BLaER1 (cell line): ENCODE measurements around the gene COL20A1.
A peak's percentile ranks its signal among the peaks of the same experiment; 100 is the strongest.

ENCODE experiments used
- H3K27ac ChIP-seq: shearing (Covaris generic); formaldehyde crosslinking; 2 replicates; pipeline ENCODE4 v1.8.1; 2022
- H3K27me3 ChIP-seq: shearing (Covaris generic); formaldehyde crosslinking; 2 replicates; pipeline ENCODE4 v1.8.1; 2022
- H3K36me3 ChIP-seq: shearing (Covaris generic); formaldehyde crosslinking; 2 replicates; pipeline ENCODE4 v1.8.1; 2022
- H3K4me1 ChIP-seq: shearing (Covaris generic); formaldehyde crosslinking; 2 replicates; pipeline ENCODE4 v1.8.1; 2022
- H3K4me2 ChIP-seq: shearing (Covaris generic); formaldehyde crosslinking; 2 replicates; pipeline ENCODE4 v1.8.1; 2022
- H3K4me3 ChIP-seq: shearing (Covaris generic); formaldehyde crosslinking; 2 replicates; pipeline ENCODE4 v1.8.1; 2022
- H3K9ac ChIP-seq: shearing (Covaris generic); formaldehyde crosslinking; 2 replicates; pipeline ENCODE4 v1.8.1; 2022
- H3K9me3 ChIP-seq: shearing (Covaris generic); formaldehyde crosslinking; 2 replicates; pipeline ENCODE4 v1.8.1; 2022
- H4K20me1 ChIP-seq: shearing (Covaris generic); formaldehyde crosslinking; 2 replicates; pipeline ENCODE4 v1.8.1; 2022
- Cebpa-rat ChIP-seq: shearing (Covaris generic); IDR thresholded peaks from 2 replicates; pipeline ENCODE4 v1.8.1; 2022

The COL20A1 gene

DNA sequence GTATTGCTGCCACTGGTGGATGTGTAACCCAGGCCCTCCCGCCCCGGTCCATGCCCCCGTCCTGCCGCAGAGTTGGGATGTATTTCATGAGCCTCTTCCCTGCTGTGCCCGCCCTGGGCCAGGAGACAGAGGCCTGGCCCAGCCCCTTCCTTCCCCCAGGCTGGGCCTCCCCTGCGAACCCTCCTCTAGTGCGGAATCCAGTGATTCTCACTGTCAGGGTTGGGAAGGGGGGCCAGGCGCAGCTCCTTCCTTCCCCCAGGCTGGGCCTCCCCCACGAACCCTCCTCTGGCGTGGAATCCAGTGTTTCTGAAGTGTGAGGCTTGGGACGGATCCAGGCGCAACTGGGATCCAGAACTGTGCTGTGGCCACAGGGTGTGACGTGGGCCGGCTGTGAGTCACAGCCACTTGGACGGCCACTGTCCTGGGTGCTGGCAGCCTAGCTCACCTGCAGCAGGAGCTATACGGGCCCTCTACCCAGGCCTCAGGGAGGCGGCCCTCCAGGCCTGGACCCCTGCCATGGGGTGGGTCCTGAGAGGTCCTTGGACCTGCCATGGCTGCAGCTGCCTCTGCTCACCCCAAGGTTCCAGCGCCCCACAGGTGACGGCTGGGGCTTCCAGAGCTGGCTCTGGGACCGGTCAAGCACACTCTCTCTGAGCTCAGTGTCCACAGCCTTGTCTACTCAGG, 28.3 kb downstream of the COL20A1 start:
- Histone ChIP-seq H3K27ac (no peak overlapping the region), H3K36me3 (no peaks in the 10 kb centered on the region), H3K4me2 (no peak overlapping the region), H3K9me3 (no peaks in the 10 kb centered on the region), H4K20me1 (no peaks in the 10 kb centered on the region), H3K4me1 (peaks cover 13% of the 10 kb centered on the region), H3K4me3 (no peak overlapping the region), H3K9ac (no peak overlapping the region), H3K27me3 (no peaks in the 10 kb centered on the region)
- TF ChIP-seq Cebpa-rat: no peak

- Histone ChIP-seq H3K36me3 (no peaks in the 10 kb centered on the region), H3K4me2 (no peak overlapping the region), H3K9ac (no peak overlapping the region), H3K27ac (no peak overlapping the region), H3K9me3 (no peaks in the 10 kb centered on the region), H3K27me3 (no peaks in the 10 kb centered on the region), H3K4me3 (no peak overlapping the region), H3K4me1 (peaks cover 24% of the 10 kb centered on the region), H4K20me1 (no peaks in the 10 kb centered on the region)
- no peak for TF ChIP-seq Cebpa-rat
These were observed 29.4 kb downstream of the COL20A1 start for GRCh38 chr20:63322146-63322932.

DNA sequence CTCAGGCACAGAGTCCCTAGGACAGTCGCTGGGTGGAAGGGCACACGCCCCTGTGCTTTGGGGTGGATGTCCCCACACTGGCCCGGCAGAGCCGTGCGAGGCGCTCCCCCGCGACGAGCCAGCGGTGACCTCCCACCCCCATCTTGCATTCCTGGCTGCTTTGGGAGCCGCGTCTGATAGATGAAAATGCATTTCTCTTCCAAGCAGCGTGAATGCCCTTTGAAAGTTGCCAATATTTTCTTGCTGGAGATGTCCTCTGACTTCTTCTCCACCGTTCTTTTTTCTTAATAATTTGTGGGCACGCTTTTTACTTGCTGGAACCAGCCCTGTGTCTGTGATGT, 29.9 kb downstream of the COL20A1 start:
- Histone ChIP-seq H3K4me2 (no peak overlapping the region), H4K20me1 (no peaks in the 10 kb centered on the region), H3K36me3 (no peaks in the 10 kb centered on the region), H3K4me1 (peaks cover 28% of the 10 kb centered on the region), H3K4me3 (no peak overlapping the region), H3K27ac (no peak overlapping the region), H3K9me3 (no peaks in the 10 kb centered on the region), H3K9ac (no peak overlapping the region), H3K27me3 (no peaks in the 10 kb centered on the region)
- no peak for TF ChIP-seq Cebpa-rat

- Histone ChIP-seq H4K20me1 (no peaks in the 10 kb centered on the region), H3K27me3 (no peaks in the 10 kb centered on the region), H3K4me2 (no peak overlapping the region), H3K9me3 (no peaks in the 10 kb centered on the region), H3K27ac (no peak overlapping the region), H3K4me3 (no peak overlapping the region), H3K36me3 (no peaks in the 10 kb centered on the region), H3K4me1 (peaks cover 28% of the 10 kb centered on the region), H3K9ac (no peak overlapping the region)
- TF ChIP-seq Cebpa-rat: no peak
These were observed 30.5 kb downstream of the COL20A1 start for GRCh38 chr20:63323357-63323981.

DNA sequence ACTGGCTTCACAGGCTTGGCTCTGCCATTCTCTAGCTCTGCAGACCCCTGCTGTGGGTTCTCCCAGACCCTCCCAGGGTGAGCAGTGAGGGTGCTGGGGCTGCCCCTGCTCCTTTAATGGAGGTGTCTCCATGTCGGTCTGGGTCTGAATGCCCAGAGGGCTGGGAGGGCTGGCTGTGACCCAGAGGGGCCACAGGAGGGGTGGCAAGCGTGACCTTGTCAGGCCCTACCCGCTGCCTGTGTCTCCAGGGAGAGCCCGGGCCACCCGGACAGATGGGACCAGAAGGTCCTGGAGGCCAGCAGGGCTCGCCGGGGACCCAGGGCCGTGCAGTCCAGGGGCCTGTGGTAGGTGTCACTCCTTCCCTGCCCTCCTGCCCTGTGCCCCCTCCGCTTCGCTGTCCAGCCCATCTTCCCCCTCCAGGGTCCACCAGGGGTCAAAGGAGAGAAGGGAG, 32.1 kb downstream of the COL20A1 start:
- TF ChIP-seq Cebpa-rat: no peak
- no peaks in the 10 kb centered on the region for H3K9me3 ChIP-seq
- 0 out of 2 replicates have a peak overlapping the region, but pooled peaks have one; percentile 6 for H3K27ac ChIP-seq
- no peak overlapping the region for H3K4me3 ChIP-seq
- H3K4me2 ChIP-seq: no peak overlapping the region
- no peaks in the 10 kb centered on the region for H4K20me1 ChIP-seq
- peaks cover 28% of the 10 kb centered on the region for H3K4me1 ChIP-seq
- H3K27me3 ChIP-seq: no peaks in the 10 kb centered on the region
- no peak overlapping the region for H3K9ac ChIP-seq
- no peaks in the 10 kb centered on the region for H3K36me3 ChIP-seq

DNA sequence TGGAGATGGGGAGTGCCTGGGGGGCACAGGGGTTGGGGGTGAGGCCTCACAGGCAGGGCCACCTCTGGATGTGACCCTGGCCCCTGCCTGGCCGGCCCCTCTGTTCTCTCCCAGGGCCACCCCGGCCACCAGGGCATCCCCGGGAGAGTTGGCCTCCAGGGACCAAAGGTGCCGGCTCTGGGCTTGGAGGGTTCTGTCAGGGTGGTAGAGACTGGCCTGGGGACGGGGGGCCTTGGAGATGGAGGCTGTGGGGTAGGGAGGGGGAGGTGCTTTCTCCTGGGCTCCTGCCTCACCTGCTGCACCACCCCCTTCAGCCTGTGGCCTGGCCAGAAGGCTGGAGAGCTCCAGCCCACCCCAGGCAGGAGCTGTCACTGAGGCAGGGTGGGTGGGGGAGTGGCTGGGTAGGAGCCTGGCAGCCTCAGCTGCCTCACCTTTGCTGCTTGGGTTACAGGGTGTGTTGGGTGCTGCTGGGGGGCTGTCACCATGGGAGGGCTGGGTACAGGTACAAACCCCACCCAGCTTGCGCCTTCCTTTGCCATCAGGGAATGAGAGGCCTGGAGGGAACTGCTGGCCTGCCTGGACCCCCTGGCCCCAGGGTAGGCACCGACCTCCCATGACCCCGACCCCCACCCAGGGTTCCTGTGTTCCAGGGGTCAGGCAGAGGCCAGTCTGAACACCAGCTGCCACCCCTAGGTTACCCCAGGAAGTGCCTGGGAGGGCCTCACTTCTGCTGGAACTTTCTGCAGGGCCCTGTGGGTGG, 32.7 kb downstream of the COL20A1 start:
- Histone ChIP-seq H3K4me3 (no peak overlapping the region), H3K27me3 (no peaks in the 10 kb centered on the region), H3K4me1 (peaks cover 28% of the 10 kb centered on the region), H3K36me3 (no peaks in the 10 kb centered on the region), H3K9me3 (no peaks in the 10 kb centered on the region), H3K27ac (peak overlapping the region; percentile 82), H3K4me2 (peak overlapping the region; percentile 85), H4K20me1 (no peaks in the 10 kb centered on the region), H3K9ac (no peak overlapping the region)
- no peak for TF ChIP-seq Cebpa-rat

DNA sequence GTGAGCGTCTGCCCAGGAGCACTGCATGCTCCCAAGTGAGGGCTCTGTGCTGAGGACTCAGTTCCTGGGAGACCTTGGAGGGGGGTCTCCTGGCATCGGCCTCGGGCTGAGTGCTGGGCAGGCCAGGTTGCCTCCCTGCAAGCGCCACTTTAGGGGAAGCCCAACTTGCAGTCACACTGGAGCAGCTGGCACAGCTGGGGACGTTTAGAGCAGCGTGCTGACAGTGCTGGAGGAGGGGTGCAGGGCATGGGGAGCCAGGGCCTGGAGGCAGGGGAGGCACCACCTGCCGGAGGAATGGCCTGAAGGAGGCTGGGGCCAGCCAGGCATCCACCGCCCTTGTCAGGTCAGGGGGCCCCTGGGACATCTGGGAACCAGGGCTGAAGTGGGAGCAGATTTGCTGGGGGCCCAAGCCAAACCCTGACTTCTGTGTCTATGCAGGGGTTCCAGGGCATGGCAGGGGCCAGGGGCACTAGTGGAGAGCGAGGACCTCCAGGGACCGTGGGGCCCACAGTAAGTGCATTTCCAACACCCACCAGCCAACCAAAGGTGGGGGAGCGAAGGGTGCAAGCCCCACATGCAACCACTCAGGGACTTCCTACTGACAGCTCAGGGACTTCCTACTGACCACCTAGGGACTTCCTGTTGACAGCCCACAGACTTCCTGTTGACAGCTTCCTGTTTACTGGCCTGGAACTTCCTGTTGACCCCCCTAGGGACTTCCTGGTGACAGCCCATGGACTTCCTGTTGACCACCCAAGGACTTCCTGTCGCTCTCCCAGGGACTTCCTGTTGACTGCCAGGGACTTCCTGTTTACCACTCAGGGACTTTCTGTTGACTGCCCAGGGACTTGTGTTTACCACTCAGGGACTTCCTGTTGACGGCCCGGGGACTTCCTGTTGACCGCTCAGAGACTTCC, 33.6 kb downstream of the COL20A1 start:
- no peak overlapping the region for H3K4me3 ChIP-seq
- no peaks in the 10 kb centered on the region for H3K27me3 ChIP-seq
- H3K9me3 ChIP-seq: peaks cover 7% of the 10 kb centered on the region; the same call in 1 of the 2 replicates
- H3K36me3 ChIP-seq: no peaks in the 10 kb centered on the region
- no peak for TF ChIP-seq Cebpa-rat
- H4K20me1 ChIP-seq: no peaks in the 10 kb centered on the region
- H3K4me2 ChIP-seq: peak overlapping the region; percentile 85
- peaks cover 28% of the 10 kb centered on the region for H3K4me1 ChIP-seq
- peak overlapping the region; percentile 82 for H3K27ac ChIP-seq
- H3K9ac ChIP-seq: 0 out of 2 replicates have a peak overlapping the region, but pooled peaks have one; percentile 0

- H3K9ac ChIP-seq: no peak overlapping the region
These were observed 34.3 kb downstream of the COL20A1 start for GRCh38 chr20:63327231-63327745.

More at GRCh38 chr20:63327231-63327745, 34.3 kb downstream of the COL20A1 start:
- H4K20me1 ChIP-seq: no peaks in the 10 kb centered on the region
- no peaks in the 10 kb centered on the region for H3K27me3 ChIP-seq
- H3K27ac ChIP-seq: peak overlapping the region; percentile 82
- H3K36me3 ChIP-seq: no peaks in the 10 kb centered on the region
- no peak overlapping the region for H3K4me3 ChIP-seq
- peaks cover 14% of the 10 kb centered on the region for H3K9me3 ChIP-seq
- peak overlapping the region; percentile 85 for H3K4me2 ChIP-seq
- H3K4me1 ChIP-seq: peaks cover 28% of the 10 kb centered on the region
- no peak for TF ChIP-seq Cebpa-rat
